Measurements from ENCODE around the gene C1orf115. TPM values are rescaled to one million over a fixed set of nuclear protein-coding genes. Genes with fewer than 3 reads are reported as not detected.

The C1orf115 gene
- total and polyA plus RNA-seq, 4 donors, result 13.3 to 19.0 (median 18.5) TPM

DNA sequence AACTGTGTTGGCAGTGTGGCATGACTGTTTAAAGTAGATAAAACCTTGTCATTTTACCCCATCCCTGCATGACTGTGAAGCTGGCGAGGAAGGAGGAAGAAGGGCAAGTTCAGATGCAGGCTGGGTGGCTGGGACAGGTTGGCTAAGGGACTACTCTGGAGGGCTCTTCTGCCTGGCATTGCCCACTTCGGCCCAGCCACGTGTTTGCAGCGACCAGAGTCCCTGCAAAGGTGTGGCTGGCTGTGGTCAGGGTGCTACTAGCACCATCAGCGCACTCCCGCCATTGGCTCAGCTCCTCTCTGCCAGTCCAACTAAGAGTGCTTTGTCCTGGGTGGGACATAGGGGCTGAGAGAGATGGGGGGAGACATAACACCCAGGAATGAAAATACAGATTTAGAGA lies 7.2 kb downstream of the C1orf115 start:
- Histone ChIP-seq H3K4me1 (ENCODE audit: control insufficient read depth in 5 of 5, insufficient read depth in 5 of 5, low read length in 5 of 5) (peaks cover 0 to 9% (median 3%) of the 10 kb centered on the region in 5 donors), H3K36me3 (ENCODE audit: control insufficient read depth in 4 of 4, insufficient read depth in 4 of 4, low read length in 4 of 4) (peaks cover 0 to 4% (median 1%) of the 10 kb centered on the region in 4 donors), H3K9me3 (ENCODE audit: control insufficient read depth in 4 of 4, insufficient read depth in 3 of 4, low read length in 3 of 4) (no peaks in the 10 kb centered on the region), H3K9ac (ENCODE audit: insufficient read depth in 1 of 2, low read length in 2 of 2) (no peak overlapping the region), H3K27ac (ENCODE audit: low read depth in 1 of 2, low read length in 1 of 2) (no peak overlapping the region), H3K27me3 (ENCODE audit: control insufficient read depth in 3 of 3, insufficient read depth in 3 of 3, low read length in 2 of 3) (peaks cover 0 to 2% (median 0%) of the 10 kb centered on the region in 3 donors), H3K4me3 (no peak overlapping the region)
- DNase-seq (no peak), ATAC-seq (ENCODE audit: insufficient read depth, low FRiP score) (no peak)
- TF ChIP-seq, protein P1, sequence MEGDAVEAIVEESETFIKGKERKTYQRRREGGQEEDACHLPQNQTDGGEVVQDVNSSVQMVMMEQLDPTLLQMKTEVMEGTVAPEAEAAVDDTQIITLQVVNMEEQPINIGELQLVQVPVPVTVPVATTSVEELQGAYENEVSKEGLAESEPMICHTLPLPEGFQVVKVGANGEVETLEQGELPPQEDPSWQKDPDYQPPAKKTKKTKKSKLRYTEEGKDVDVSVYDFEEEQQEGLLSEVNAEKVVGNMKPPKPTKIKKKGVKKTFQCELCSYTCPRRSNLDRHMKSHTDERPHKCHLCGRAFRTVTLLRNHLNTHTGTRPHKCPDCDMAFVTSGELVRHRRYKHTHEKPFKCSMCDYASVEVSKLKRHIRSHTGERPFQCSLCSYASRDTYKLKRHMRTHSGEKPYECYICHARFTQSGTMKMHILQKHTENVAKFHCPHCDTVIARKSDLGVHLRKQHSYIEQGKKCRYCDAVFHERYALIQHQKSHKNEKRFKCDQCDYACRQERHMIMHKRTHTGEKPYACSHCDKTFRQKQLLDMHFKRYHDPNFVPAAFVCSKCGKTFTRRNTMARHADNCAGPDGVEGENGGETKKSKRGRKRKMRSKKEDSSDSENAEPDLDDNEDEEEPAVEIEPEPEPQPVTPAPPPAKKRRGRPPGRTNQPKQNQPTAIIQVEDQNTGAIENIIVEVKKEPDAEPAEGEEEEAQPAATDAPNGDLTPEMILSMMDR (IDR thresholded peaks at IDR 0.05; ENCODE audit: control extremely low read depth, extremely low read depth), result no peak
- WGBS, 2 donors, result 93% methylated on average over 6 of the region's 6 CpGs

DNA sequence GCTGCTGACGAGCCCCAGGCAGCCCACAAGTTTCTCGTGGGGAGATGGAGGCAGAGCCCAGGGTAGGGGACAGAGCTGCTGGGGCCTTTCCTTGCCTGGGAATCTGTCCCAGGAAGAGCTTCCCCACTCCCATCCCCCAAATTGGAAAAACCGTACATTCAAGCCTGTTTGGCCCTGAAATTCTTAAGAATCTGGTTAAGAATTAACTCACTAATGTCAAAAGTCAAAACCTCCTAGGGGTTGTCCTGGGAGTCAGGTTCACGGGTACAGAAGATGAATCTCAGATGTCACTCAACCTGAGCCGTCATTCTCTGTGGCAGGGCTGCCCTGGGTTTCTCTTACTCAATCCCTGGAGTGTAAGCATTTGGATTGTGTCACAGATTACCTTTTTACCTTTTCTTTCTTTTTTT lies 8.4 kb downstream of the C1orf115 start:
- no peak for DNase-seq
- 77 to 87% methylated on average over 5 of the region's 5 CpGs for WGBS, 2 donors
- TF ChIP-seq, protein P1 (IDR thresholded peaks at IDR 0.05; ENCODE audit: control extremely low read depth, extremely low read depth), result no peak
- ATAC-seq (ENCODE audit: insufficient read depth, low FRiP score), result no peak
- no peaks in the 10 kb centered on the region for H3K27me3 ChIP-seq (ENCODE audit: control insufficient read depth in 3 of 3, insufficient read depth in 3 of 3, low read length in 2 of 3)
- H3K36me3 ChIP-seq (ENCODE audit: control insufficient read depth in 4 of 4, insufficient read depth in 4 of 4, low read length in 4 of 4), result peaks cover 0 to 4% (median 1%) of the 10 kb centered on the region in 4 donors
- no peak overlapping the region for H3K9ac ChIP-seq (ENCODE audit: insufficient read depth in 1 of 2, low read length in 2 of 2)
- H3K27ac ChIP-seq (ENCODE audit: low read depth in 1 of 2, low read length in 1 of 2), result no peak overlapping the region
- peaks cover 0 to 9% (median 4%) of the 10 kb centered on the region in 5 donors for H3K4me1 ChIP-seq (ENCODE audit: control insufficient read depth in 5 of 5, insufficient read depth in 5 of 5, low read length in 5 of 5)
- no peaks in the 10 kb centered on the region for H3K9me3 ChIP-seq (ENCODE audit: control insufficient read depth in 4 of 4, insufficient read depth in 3 of 4, low read length in 3 of 4)
- H3K4me3 ChIP-seq, result no peak overlapping the region

DNA sequence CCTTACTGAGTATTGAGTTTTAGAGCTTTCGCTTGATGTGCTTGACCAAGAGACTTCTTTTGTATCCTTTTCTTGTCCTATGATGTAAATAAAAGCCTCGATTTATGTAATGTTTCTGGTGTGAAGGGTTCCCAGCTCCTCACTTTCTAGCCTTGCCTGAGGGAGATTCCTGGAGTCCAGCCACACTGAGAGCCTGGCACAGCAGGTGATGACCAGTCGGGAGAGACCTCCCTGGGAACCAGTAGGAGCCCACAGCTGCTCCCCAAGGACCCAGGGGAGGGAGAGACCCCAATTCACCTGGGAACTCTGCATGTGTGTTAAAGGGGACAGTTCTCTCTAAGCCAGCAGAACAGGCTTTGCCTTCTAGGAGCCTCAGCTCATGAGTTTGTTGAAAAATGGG lies 8.9 kb downstream of the C1orf115 start:
- no peak overlapping the region for H3K27ac ChIP-seq (ENCODE audit: low read depth in 1 of 2, low read length in 1 of 2)
- 86 to 92% methylated on average over 3 of the region's 3 CpGs for WGBS, 2 donors
- ATAC-seq (ENCODE audit: insufficient read depth, low FRiP score) (no peak), DNase-seq (no peak)
- H3K4me1 ChIP-seq (ENCODE audit: control insufficient read depth in 5 of 5, insufficient read depth in 5 of 5, low read length in 5 of 5), result peaks cover 0 to 9% (median 4%) of the 10 kb centered on the region in 5 donors
- H3K9ac ChIP-seq (ENCODE audit: insufficient read depth in 1 of 2, low read length in 2 of 2), result no peak overlapping the region
- peaks cover 0 to 4% (median 1%) of the 10 kb centered on the region in 4 donors for H3K36me3 ChIP-seq (ENCODE audit: control insufficient read depth in 4 of 4, insufficient read depth in 4 of 4, low read length in 4 of 4)
- H3K9me3 ChIP-seq (ENCODE audit: control insufficient read depth in 4 of 4, insufficient read depth in 3 of 4, low read length in 3 of 4), result no peaks in the 10 kb centered on the region
- TF ChIP-seq, protein P1 (IDR thresholded peaks at IDR 0.05; ENCODE audit: control extremely low read depth, extremely low read depth), result no peak
- no peak overlapping the region for H3K4me3 ChIP-seq
- no peaks in the 10 kb centered on the region for H3K27me3 ChIP-seq (ENCODE audit: control insufficient read depth in 3 of 3, insufficient read depth in 3 of 3, low read length in 2 of 3)

Measured in lung (tissue), 12 donors.